PC-9 (cell line): ENCODE data around the gene LSM10. TPM values are rescaled to one million over a fixed set of nuclear protein-coding genes. Genes with fewer than 3 reads are reported as not detected.

Experiments used
- BruUV-seq: library from RNA; stranded (reverse); fragments of 400-500 nt; replicated peaks from 2 replicates; lab custom pipeline; 2021; lab: Mats Ljungman, UMichigan
- CTCF ChIA-PET: fragments of 300-600 bp; sonication (Branson Sonifier 250); formaldehyde crosslinking; loops from one replicate; lab custom pipeline; 2022; ENCODE audit warnings: antibody characterized with exemption; lab: Charles Lee
- POLR2A ChIA-PET: fragments of 300-600 bp; sonication (Branson Sonifier 250); formaldehyde crosslinking; loops from one replicate; lab custom pipeline; 2022; ENCODE audit warnings: antibody characterized with exemption; ENCODE audit not compliant: unreplicated experiment; lab: Charles Lee
- DNase-seq, 2 experiments: peaks; one replicate each; pipeline versions ENCODE4 v3.0.0 to v3.0.0-alpha.2; 2015 to 2022; ENCODE audit warnings: mixed read lengths in 1 of 2
- H2AFZ ChIP-seq: fragments of 200-600 bp; sonication (generic); 2 replicates; pipeline ENCODE4 v1.8.1; 2017; ENCODE audit warnings: antibody characterized with exemption
- H3F3A ChIP-seq: fragments of 200-600 bp; sonication (generic); 2 replicates; pipeline ENCODE4 v1.8.1; 2017; ENCODE audit warnings: antibody characterized with exemption, mild to moderate bottlenecking, low read depth; ENCODE audit not compliant: insufficient read depth
- H3K27ac ChIP-seq: fragments of 200-600 bp; sonication (generic); 2 replicates; pipeline ENCODE4 v1.6.1; 2016; ENCODE audit warnings: mixed run types
- H3K27me3 ChIP-seq: fragments of 200-600 bp; sonication (generic); 2 replicates; pipeline ENCODE4 v1.6.1; 2016; ENCODE audit warnings: low read depth, mixed run types; ENCODE audit not compliant: insufficient read depth
- H3K36me3 ChIP-seq: fragments of 200-600 bp; sonication (generic); 2 replicates; pipeline ENCODE4 v1.6.1; 2016; ENCODE audit warnings: low read depth, mixed run types
- H3K4me1 ChIP-seq: fragments of 200-600 bp; sonication (generic); replicated peaks from 2 replicates; pipeline ENCODE4 v1.6.1; 2016; ENCODE audit warnings: mixed run types; ENCODE audit not compliant: insufficient read depth
- H3K4me2 ChIP-seq: fragments of 200-600 bp; sonication (generic); 2 replicates; pipeline ENCODE4 v1.6.1; 2017; ENCODE audit warnings: mixed run types
- H3K4me3 ChIP-seq: fragments of 200-600 bp; sonication (generic); 2 replicates; pipeline ENCODE4 v1.6.1; 2016; ENCODE audit warnings: mixed run types
- H3K79me2 ChIP-seq: fragments of 200-600 bp; sonication (generic); 2 replicates; pipeline ENCODE4 v1.6.1; 2017; ENCODE audit warnings: low read depth, mixed run types
- H3K9me2 ChIP-seq: fragments of 200-600 bp; sonication (generic); 2 replicates; pipeline ENCODE4 v1.8.1; 2017; ENCODE audit warnings: mild to moderate bottlenecking; ENCODE audit not compliant: insufficient read depth
- H3K9me3 ChIP-seq: fragments of 200-600 bp; sonication (generic); 2 replicates; pipeline ENCODE4 v1.8.1; 2016; ENCODE audit warnings: low read depth; ENCODE audit not compliant: insufficient read depth
- H4K20me1 ChIP-seq: fragments of 200-600 bp; sonication (generic); 2 replicates; pipeline ENCODE4 v1.8.1; 2017; ENCODE audit not compliant: insufficient read depth
- CTCF ChIP-seq: fragments of 200-600 bp; sonication (generic); conservative IDR thresholded peaks from 2 replicates; pipeline ENCODE4 v1.6.1; 2017; ENCODE audit warnings: mixed run types, antibody characterized with exemption, mild to moderate bottlenecking, moderate library complexity
- EZH2 ChIP-seq: fragments of 200-600 bp; sonication (generic); IDR thresholded peaks from 2 replicates; pipeline ENCODE4 v1.8.0; 2017; ENCODE audit warnings: antibody characterized with exemption, low read depth
- intact Hi-C: fragments of 100-400 bp; cut with micrococcal nuclease; formaldehyde crosslinking; loops from one replicate; pipeline ENCODE4 v1.10.0; 2022; ENCODE audit not compliant: unreplicated experiment
- total RNA-seq: library from RNA; stranded (reverse); gene quantifications from 2 replicates; pipeline ENCODE4 v1.2.3, GENCODE V29; 2021

The LSM10 gene
- total RNA-seq, 1 experiment from 2014 or later = 39.7 TPM

DNA sequence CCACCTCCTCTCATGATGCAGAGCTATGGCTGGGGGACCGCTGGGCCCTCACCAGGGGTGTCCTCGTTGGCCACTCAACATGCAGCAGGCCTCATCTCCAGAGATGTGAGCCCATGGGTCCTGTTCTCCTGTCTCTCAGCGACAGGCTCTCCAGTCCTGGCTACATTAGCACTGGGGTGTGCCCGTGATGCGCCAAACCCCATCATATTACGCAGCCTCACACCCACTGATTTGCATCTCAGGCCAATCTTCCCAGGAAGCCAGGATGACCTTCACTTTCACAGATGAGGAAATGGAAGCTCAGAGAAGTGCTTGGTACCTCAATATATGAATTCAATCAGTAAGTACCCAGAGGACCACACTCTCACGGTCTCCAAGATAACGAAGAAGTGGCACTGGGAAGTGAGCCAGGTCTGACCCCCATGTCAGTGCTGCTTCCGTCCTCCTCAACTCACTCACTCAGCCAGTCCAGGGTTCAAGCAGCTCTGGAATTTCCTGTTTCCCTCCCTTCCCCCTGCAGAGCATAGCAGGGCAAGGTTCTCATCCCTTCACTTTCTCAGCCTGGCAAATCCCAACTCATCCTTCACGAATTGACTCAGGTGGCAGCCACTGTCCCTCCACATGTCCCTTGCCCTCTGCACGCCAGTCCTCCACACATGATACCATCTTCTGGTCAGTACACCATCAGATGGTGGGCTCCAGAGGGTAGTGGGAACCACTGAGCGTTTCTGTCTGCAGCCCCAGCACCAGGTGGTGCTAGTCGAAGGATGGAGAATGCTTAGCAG is 45.4 kb downstream of the LSM10 start:
- peak in 1 of 2 experiments; percentile 29 for DNase-seq

DNA sequence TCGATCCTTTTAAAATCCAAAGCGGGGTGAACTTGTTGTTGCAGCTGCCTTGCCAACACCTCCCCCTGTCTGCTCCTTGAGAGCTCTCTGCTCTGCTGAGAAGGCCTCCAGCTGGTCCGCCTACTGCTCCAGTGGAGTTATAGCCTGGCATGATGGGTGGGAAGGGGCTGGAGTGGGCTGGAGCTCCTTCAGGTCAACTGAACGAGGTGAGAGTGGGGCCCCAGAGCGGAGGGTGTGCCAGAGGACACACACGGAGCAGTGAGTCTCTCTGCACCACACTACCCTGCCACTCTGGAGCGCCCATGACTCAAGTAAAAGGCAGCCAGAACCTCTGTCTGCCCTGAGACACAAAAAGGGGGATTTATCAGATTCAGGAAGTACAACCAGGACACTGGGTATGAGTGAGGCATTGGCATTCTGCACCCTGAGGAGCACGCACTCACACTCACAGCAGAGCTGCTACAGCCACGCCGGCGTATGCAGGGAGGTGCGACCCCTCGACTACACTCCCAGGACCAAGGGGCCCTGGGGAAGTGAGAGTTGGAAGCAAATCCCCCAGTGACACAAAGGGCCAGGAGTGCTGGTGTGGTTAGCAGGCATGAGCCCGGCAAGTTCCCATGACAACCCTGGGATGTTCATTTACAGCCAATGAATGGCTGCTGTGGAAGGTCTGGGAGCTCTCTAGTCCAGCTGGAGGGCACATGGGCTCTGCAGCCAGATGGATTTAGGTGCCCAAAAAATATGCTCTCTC is 46.3 kb downstream of the LSM10 start:
- H3K36me3 ChIP-seq = peaks cover 16% of the 10 kb centered on the region
- TF ChIP-seq CTCF = no peak
- TF ChIP-seq EZH2 = no peak
- BruUV-seq = TSS peak; percentile 63
- intact Hi-C loops = loop anchor here (1.0 to 10.0 kb wide), 6 partner anchors 35 to 1343 kb away; partner anchors contain the start of genes CDCA8 and TRAPPC3
- peaks cover 55% of the 10 kb centered on the region for H3F3A ChIP-seq
- H3K4me1 ChIP-seq = peaks cover 67% of the 10 kb centered on the region
- H3K9me3 ChIP-seq = no peaks in the 10 kb centered on the region
- ChIA-PET POLR2A (interaction anchor here (0.6 to 1.1 kb wide), 3 partner anchors 52 to 1126 kb away, joined by 3 to 31 read pairs (median 4); no protein-coding TSS in a partner anchor), CTCF (interaction anchor here (0.9 to 2.7 kb wide), 6 partner anchors 9 to 51 kb away, joined by 4 to 14 read pairs (median 6); partner anchors contain the start of gene LSM10)
- peaks cover 8% of the 10 kb centered on the region; the same call in 1 of the 2 replicates for H3K79me2 ChIP-seq
- no peaks in the 10 kb centered on the region for H3K9me2 ChIP-seq
- H4K20me1 ChIP-seq = no peaks in the 10 kb centered on the region
- peak overlapping the region; percentile 89 for H3K4me2 ChIP-seq
- no peak overlapping the region for H2AFZ ChIP-seq
- peak overlapping the region; percentile 41; the same call in 1 of the 2 replicates for H3K4me3 ChIP-seq
- H3K27ac ChIP-seq = peak overlapping the region; percentile 97
- H3K27me3 ChIP-seq = no peaks in the 10 kb centered on the region
- peak; percentile 82 to 96 for DNase-seq

More for the DNA sequence above, 45.4 kb downstream of the LSM10 start:
- Histone ChIP-seq H3K9me2 (no peaks in the 10 kb centered on the region), H3K27ac (peak overlapping the region; percentile 97), H3K36me3 (peaks cover 23% of the 10 kb centered on the region), H3K79me2 (peaks cover 8% of the 10 kb centered on the region; the same call in 1 of the 2 replicates), H3K4me1 (peaks cover 67% of the 10 kb centered on the region), H3F3A (peaks cover 53% of the 10 kb centered on the region), H3K9me3 (no peaks in the 10 kb centered on the region), H3K4me3 (no peak overlapping the region), H2AFZ (no peak overlapping the region), H3K27me3 (no peaks in the 10 kb centered on the region), H4K20me1 (no peaks in the 10 kb centered on the region), H3K4me2 (peak overlapping the region; percentile 89)
- CTCF ChIA-PET = interaction anchor here (0.5 to 2.7 kb wide), 8 partner anchors 9 to 48 kb away, joined by 3 to 14 read pairs (median 6); partner anchors contain the start of gene LSM10
- TF ChIP-seq EZH2 (no peak), CTCF (no peak)
- BruUV-seq = no TSS peak
- POLR2A ChIA-PET = interaction anchor here (0.6 to 0.8 kb wide), 3 partner anchors 32 to 112 kb away, joined by 5 to 8 read pairs (median 7); partner anchors contain the start of gene MRPS15
- intact Hi-C loops = loop anchor here (10.0 kb wide), 1 partner anchor 1342 kb away; the partner anchor contains the start of gene CDCA8
